Nephron progenitor cell (in vitro differentiated cells): ENCODE data around the gene NCAM1.

ENCODE experiments used
- DNase-seq: peaks from one replicate; pipeline ENCODE4 v3.0.0; 2021
- H3K27ac Mint-ChIP-seq: 2 replicates; pipeline ENCODE4 v1.8.0; 2021; ENCODE audit warnings: mild to moderate bottlenecking, moderate library complexity, mixed read lengths
- H3K27me3 Mint-ChIP-seq: 2 replicates; pipeline ENCODE4 v1.8.0; 2021; ENCODE audit warnings: mild to moderate bottlenecking, low read depth, mixed read lengths; ENCODE audit not compliant: poor library complexity
- H3K36me3 Mint-ChIP-seq: 2 replicates; pipeline ENCODE4 v1.8.0; 2021; ENCODE audit warnings: low read depth, mixed read lengths
- H3K4me1 Mint-ChIP-seq: 2 replicates; pipeline ENCODE4 v1.8.0; 2021; ENCODE audit warnings: mixed read lengths
- H3K4me3 Mint-ChIP-seq: 2 replicates; pipeline ENCODE4 v1.8.0; 2021; ENCODE audit warnings: mild to moderate bottlenecking, moderate library complexity, mixed read lengths
- H3K9me3 Mint-ChIP-seq: 2 replicates; pipeline ENCODE4 v1.8.0; 2021; ENCODE audit warnings: mild to moderate bottlenecking, moderate library complexity, mixed read lengths
- TF ChIP-seq, protein P1 (sequence below): fragments of 200-600 bp; sonication (generic); IDR thresholded peaks from 2 replicates; pipeline ENCODE4 v1.5.0; 2021; ENCODE audit warnings: antibody characterized with exemption

Gene NCAM1

DNA sequence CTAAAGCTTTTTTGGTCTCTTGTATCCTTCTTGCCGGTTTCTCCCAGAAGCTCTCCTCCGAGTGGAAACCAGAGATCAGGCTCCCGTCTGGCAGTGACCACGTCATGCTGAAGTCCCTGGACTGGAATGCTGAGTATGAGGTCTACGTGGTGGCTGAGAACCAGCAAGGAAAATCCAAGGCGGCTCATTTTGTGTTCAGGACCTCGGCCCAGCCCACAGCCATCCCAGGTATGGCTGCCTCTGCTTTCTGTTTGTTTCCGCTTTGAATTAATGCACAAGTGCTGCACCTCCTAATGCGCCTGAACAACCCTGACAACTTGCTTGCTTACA, 298.8 kb downstream of the NCAM1 start:
- peaks cover 45% of the 10 kb centered on the region for H3K36me3 Mint-ChIP-seq
- no peak overlapping the region for H3K4me3 Mint-ChIP-seq
- peaks cover 2% of the 10 kb centered on the region for H3K4me1 Mint-ChIP-seq
- H3K27me3 Mint-ChIP-seq = no peaks in the 10 kb centered on the region
- TF ChIP-seq, protein P1, sequence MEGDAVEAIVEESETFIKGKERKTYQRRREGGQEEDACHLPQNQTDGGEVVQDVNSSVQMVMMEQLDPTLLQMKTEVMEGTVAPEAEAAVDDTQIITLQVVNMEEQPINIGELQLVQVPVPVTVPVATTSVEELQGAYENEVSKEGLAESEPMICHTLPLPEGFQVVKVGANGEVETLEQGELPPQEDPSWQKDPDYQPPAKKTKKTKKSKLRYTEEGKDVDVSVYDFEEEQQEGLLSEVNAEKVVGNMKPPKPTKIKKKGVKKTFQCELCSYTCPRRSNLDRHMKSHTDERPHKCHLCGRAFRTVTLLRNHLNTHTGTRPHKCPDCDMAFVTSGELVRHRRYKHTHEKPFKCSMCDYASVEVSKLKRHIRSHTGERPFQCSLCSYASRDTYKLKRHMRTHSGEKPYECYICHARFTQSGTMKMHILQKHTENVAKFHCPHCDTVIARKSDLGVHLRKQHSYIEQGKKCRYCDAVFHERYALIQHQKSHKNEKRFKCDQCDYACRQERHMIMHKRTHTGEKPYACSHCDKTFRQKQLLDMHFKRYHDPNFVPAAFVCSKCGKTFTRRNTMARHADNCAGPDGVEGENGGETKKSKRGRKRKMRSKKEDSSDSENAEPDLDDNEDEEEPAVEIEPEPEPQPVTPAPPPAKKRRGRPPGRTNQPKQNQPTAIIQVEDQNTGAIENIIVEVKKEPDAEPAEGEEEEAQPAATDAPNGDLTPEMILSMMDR = no peak
- no peak for DNase-seq
- H3K9me3 Mint-ChIP-seq = no peaks in the 10 kb centered on the region
- no peak overlapping the region for H3K27ac Mint-ChIP-seq

DNA sequence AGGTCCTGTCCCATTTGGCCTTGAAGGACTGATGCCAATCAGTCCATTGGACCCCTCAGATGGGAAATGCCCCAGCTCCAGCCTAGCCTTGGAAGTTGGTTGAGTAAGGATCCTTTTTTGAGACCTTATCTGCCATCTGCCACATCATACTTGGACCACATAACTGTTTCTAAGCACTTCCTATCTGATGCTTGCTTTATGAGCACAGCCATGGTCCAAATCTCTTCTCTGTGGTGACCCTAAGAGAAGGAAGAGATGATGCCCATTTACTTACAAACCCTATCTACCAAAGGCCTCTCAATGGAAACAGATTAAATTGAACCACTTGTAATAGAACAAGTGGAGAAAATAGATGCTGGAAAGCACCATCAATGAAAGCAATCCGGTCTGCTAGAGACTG, 299.3 kb downstream of the NCAM1 start:
- no peak overlapping the region for H3K27ac Mint-ChIP-seq
- no peaks in the 10 kb centered on the region for H3K4me1 Mint-ChIP-seq
- peaks cover 45% of the 10 kb centered on the region for H3K36me3 Mint-ChIP-seq
- H3K9me3 Mint-ChIP-seq = no peaks in the 10 kb centered on the region
- TF ChIP-seq, protein P1 = no peak
- DNase-seq = no peak
- no peaks in the 10 kb centered on the region for H3K27me3 Mint-ChIP-seq
- no peak overlapping the region for H3K4me3 Mint-ChIP-seq

DNA sequence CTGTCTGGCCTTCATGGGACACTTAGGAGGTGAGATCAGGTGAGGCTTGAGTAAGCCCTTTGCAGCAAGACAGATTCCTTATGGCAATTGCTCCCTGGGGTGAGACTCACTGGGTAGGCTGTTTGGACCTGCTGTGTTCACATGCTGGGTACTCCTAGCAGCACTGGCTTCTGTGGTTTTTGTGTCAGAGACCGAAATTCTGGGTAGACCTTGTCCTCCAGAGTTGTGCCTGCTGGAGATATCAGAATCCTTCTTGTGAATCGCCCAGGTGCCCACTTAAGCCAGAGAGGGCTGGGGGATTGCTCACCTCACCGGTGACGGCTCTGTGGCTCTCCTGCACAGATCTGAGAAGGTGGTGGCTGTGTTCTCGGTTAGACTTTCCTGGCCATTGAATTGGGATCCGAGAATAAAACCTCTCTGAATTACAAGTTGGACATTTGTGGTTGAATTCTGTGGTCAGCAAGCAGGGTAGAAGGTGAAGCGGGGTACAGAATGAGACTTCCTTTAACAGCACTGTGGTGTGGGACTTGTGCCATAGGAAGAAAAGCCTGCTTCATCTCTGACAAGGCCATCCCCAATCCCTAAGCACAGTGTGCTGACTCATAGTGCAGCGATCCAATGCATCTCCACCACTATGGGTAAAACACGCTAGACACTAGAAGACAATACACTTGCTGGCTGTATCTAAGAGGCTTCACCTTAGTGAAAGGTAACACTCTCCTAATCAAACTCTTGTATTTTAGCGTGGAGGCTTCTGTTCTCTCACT, 300.7 kb downstream of the NCAM1 start:
- no peaks in the 10 kb centered on the region for H3K4me1 Mint-ChIP-seq
- DNase-seq = no peak

DNA sequence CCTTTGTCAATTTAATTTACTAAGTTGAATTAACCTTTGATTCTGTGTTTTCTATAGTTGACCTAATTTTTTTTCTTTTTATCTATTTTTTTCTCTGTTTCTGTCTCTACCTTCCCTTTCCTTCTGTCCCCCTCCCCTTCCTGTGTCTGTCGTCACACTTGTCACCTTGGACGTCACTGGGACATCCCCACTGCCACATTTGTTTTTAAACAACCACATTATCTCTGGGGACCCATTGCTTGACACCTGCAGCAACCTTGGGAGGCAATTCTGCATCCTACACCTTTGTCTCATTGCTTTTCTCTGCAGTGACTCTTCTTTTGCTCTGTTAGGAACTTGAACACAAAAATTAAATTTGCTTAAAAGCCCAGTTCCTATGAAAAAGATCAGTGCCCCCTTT, 301.4 kb downstream of the NCAM1 start:
- Mint-ChIP-seq H3K27ac (no peak overlapping the region), H3K4me3 (no peak overlapping the region), H3K9me3 (no peaks in the 10 kb centered on the region), H3K27me3 (no peaks in the 10 kb centered on the region), H3K4me1 (no peaks in the 10 kb centered on the region), H3K36me3 (peaks cover 47% of the 10 kb centered on the region)
- TF ChIP-seq, protein P1 = no peak
- no peak for DNase-seq

More for the DNA sequence above, 300.7 kb downstream of the NCAM1 start:
- Mint-ChIP-seq H3K27ac (no peak overlapping the region), H3K27me3 (no peaks in the 10 kb centered on the region), H3K9me3 (no peaks in the 10 kb centered on the region), H3K36me3 (peaks cover 40% of the 10 kb centered on the region), H3K4me3 (no peak overlapping the region)
- TF ChIP-seq, protein P1 = no peak

DNA sequence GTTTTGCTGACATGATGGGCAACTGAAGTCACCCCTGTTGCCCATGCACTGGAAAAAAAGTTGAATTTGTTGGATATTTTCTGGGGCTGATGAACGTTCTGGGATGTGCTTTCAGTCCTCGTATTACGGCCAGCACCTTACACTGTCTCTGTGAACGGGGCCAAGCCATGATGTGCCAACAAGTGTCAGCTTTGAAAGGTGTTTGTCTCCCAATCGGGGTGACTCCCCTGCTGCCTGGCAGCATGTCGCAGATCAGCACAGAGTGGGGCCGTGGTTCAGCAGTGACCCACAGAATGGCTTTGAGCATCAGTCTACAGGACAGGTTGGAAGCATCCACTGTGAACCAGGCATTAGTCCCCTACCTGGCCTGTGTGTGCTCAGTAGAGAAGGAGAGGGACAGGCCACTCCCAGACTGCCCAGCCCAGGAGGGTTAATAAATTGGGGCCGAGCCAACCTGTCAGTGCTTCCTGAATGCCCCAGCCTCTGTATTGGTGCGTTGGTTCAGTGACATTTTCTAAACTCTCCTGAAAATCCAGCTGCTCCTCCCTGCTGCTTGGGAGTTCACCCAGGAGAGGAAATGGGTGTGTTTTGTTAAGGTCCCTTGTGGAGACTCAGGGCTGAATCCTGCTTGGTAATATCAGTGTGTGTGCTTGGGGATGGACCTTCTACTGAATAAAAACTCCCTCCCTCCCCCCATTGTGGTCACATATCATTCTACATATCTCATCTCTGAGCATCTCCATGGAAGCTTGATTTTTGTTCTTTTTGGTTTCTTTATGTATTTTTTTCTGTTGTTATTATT, 302.4 kb downstream of the NCAM1 start:
- H3K9me3 Mint-ChIP-seq = no peaks in the 10 kb centered on the region
- H3K4me1 Mint-ChIP-seq = no peaks in the 10 kb centered on the region
- DNase-seq = no peak
- no peaks in the 10 kb centered on the region for H3K27me3 Mint-ChIP-seq
- peaks cover 43% of the 10 kb centered on the region for H3K36me3 Mint-ChIP-seq
- TF ChIP-seq, protein P1 = no peak
- no peak overlapping the region for H3K27ac Mint-ChIP-seq
- H3K4me3 Mint-ChIP-seq = no peak overlapping the region
